HG03520 (cell line): Measurements from ENCODE around the gene MYO9A.

Experiments
- ATAC-seq: cut with Tn5 transposase; IDR thresholded peaks from one replicate; pipeline ENCODE4 v1.9.1; 2021; ENCODE audit warnings: mild to moderate bottlenecking, moderate library complexity; ENCODE audit not compliant: unreplicated experiment

MYO9A gene

GRCh38 chr15:71791975-71792374 is 326.0 kb downstream of the MYO9A start:
- ATAC-seq: no peak

- ATAC-seq: no peak
These were observed 327.9 kb downstream of the MYO9A start for GRCh38 chr15:71790081-71790480.

- ATAC-seq: no peak
These were observed 328.3 kb downstream of the MYO9A start for GRCh38 chr15:71789616-71790015.

DNA sequence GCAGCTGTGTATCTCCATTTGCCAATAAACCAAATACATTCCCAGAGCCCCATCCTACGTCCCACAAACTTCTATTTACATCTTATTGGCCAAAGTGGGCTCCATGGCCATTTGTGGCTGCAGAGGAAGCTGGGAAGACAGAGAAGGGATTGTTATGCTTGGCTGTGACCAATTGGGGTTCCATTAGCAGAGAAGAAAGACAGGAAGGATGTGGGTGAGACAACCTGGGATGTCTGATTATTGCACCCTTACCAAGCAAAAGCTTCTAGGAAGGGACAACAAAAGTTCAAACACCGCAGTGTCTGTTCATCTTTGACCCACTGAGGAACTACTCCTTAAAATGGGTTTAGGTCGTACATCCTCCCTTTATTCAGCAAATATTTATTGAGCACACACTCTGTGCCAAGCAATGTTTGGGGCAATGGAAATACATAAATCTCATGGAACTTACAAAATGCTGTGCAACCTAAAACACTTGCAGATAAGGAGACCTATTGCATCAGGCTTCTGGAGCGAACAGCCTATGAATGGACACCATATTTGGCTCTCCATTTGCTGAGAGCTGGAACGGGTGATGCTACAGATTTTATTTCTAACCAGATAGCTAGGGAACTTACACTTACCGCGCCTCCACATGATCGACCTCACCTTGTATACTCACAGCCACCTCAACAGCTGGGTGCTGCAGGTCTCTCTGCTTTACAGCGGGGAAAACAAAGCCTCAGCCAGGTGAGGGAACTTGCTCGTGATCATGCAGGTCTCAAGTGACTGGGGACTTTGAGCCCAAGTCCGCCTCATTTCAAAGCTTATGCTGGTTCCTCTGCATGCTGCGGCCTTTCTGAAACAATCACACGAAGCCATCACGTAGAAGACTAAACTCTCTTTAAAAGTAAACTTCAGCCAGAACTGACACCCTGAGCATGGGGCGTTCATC is 329.0 kb downstream of the MYO9A start:
- ATAC-seq: no peak

DNA sequence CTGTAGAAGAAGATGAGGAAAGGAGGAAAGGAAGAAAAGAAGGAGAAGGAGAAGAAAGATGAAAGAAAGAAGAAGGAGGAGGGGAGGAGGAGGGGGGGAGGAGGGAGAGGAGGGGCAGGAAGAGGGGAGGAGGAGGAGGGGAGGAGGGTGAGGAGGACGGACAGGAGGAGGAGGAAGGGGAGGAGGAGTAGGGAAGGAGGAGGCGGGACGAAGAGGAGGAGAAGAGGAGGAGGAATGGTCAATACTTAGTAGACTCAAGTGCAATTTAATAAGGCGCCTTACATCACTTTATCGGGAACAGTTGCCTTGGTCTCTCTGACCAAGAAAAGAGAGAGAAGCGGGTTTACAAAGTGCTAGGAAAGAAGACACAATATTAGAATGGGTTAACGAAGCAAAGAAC is 331.3 kb downstream of the MYO9A start:
- ATAC-seq: no peak

DNA sequence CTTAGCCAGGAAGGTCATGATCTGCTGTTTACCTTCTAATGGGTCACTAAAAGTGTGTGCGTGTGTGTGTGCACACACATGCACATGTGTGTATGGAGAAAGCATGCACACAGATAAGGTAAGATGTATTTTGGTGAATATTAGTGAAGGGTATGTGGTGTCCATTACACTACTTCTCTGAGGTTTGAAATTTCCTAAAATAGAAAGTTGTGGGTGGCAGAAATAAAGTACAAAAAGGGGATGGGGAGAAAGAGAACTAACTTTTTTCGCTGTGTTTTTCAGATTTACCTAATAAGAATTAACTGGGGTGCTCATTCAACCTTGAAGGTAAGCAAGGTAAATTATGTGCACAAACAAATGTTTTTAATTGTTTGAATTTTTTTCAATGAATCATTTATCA is 332.0 kb downstream of the MYO9A start:
- ATAC-seq: no peak

DNA sequence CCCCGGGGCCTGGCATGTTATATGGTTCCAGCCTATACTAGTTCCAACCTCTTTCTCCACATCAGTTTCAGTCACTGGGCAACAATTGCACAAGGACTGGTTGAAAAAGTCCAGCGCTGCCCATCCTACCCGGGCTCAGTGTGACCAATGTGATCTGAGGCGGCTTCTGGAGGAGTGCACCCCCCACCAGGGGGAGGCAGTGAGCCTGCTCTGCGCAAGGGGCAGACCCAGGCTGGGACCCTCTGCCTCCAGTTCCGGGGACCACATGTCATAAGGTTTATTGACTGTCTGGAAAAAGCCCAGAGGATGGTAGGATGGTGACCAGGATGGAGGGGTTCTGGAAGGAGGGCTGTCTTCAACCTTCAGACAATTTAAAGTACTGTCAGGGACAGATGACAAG is 333.2 kb downstream of the MYO9A start:
- ATAC-seq: no peak

- ATAC-seq: no peak
These were observed 335.4 kb downstream of the MYO9A start for GRCh38 chr15:71782422-71783165.

DNA sequence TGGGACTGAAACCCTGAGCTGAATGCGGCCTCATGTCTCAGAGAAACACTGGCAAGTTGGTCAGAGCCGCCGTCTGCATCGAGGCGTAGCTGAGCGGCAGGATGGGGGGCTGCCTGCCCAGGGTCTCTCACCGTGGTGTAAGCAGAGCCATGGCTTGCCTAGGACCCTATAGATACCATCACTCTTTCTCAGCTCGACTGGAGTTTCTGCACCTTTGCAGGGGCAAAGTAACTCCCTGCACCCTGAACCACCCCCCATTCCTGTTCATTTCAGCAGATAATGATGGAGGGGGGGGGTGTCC is 336.0 kb downstream of the MYO9A start:
- no peak for ATAC-seq

DNA sequence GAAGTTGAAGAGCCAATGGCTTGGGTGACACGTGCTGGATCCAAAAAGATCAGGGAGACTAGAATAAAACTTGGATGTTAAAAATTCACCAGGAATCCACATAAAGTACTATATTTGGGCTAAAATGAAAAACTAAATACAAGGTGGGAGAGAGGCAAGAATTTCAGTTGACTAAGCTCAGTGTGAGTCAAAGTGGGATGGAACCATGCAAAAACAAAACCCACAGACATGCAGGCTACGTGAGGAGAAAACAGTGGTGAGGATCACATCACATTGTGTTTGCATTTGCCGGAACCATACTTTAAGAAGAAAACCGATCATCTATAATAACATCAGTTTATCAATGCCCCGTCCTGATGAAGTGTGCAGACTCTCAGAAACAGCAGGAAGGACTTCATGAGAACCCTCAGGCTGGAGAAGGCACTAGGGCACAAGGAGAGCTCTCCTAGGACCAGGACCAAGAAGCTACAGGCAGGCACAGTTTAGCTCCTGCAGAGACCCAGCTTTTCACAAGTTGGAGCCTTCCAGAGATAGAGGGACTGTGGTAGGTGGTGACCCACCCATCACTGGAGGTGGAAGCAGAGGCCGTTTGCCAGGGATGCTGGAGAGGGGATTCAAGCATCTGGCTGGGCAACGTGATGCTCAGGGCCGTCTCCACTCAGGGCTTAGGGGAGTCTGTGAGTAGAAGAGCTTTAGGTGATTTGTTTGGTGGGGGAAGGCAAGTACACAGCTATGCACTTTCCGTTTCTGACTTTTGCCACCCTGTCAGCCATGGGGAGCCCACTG is 336.6 kb downstream of the MYO9A start:
- peak; percentile 53 for ATAC-seq

GRCh38 chr15:71780115-71780976 is 337.6 kb downstream of the MYO9A start:
- no peak for ATAC-seq

DNA sequence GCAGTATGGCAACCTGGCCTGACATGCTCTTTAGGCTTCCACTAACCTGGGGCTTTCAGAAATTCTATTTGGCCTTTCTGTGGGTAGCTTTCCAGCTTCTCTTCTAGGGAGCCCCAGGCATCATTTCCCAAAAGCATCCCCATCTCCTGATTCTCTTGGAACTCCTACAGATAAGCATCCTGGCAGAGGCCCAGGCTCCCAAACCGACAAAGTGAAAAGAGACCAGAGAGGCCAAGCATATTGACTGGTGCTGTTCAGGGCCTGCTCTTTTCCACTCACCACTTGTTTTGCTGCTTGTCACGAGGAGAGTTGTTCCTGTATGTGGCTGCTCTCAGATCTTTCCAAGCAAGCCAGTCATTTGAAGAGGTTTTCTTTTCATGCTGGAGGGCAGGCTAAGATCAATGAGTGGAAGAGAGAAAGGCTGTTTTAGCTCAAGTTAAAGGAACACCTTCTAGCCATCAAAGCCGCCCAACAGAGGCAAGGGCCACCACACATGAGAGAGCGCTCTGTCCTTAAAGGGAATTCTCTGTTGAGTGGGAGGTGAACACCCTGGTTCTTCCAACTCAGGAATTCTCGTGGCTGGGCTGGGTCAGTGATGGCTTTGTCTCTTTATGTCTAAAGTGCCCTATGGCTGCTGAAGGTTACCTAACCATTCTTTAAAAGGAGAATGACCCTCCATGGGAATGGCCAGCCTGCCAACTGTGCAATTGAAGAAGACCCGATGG is 338.7 kb downstream of the MYO9A start:
- no peak for ATAC-seq

DNA sequence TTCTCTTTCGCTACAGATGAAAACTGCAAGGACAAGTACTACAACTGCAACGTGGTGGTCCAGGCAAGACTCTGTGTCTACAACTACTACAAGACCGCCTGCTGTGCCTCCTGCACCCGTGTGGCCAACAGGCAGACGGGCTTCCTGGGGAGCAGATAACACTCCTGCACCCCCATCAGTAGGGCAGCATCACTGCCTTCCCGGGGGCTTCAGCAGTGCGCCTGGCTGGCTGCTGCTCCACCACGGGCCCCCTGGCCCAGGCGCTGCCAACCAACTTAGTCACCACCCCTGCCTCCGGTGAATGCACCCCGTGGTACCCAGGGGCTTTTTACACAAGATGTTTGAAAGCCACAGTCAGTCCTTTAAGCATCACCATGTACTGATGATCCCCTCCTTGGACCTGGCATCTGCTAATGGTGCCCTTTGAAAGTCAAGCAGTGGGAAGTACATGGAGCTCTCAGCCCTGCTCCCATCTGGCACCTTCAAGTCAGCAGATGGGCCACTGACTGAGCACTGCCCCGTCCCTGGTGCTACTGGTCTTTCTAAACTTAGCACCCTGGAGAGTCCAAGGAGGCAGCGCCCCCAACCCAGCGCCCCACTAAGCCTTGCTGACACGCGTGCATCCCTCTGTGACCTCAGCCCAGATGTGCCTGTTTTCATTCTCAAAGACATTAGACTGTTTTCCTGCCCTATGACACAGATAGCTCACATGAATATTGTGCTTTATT is 340.6 kb downstream of the MYO9A start:
- no peak for ATAC-seq

DNA sequence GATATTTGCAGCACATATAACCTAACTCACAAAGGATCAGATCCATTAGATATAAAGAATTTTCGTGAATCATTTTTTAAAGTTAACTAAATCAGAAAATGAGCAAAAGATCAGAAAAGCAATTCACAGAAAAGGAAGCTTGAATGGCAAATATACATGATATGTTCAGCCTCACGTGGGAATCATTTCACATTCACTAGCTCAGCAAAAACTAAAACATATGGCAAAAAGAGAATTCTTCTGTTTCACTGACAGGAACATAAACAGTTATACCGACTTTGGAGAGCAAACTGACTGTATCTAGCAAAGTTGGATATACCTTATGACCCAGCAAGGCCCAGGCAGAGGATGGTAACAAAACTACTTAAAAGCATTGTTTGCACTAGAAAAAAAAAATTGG is 341.6 kb downstream of the MYO9A start:
- ATAC-seq: no peak

GRCh38 chr15:71775856-71776255 is 342.1 kb downstream of the MYO9A start:
- ATAC-seq: no peak

DNA sequence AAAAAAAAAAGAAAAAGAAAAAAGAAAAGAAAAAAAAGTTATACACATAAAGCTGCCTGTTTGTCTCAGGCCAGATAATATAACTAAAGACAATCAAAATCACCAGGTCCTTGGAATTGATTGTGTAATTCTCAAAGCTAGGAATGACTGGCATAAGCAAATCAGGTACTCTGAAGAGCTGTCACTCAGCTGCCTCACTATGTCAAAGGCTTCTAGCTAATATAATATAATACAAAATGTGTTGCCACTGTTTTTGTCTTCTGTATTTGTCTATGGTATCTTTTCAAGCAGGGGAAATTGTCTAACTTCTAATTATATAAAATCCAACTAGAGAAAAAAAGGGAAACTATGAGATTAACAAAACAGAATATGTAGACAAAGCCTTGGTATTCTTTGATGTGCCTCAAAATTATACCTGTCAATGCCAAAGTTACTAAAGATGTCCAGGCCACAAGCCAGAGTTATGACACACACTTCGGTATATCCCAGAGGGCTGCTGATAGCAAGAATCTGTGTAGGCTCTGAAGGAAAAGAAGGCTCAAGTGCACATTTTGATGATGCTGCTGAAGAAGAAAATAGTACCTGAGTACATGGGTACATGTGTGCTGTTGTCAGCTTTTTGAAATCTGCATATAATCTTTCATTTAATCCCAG is 344.6 kb downstream of the MYO9A start:
- ATAC-seq: no peak
